HEK293 (cell line): ENCODE data around the gene LITAFD.

Experiments
- CTCF ChIA-PET: fragments of 350-600 bp; formaldehyde crosslinking; extraction: SDS; loops from one replicate; lab custom pipeline; 2021; ENCODE audit warnings: antibody characterized with exemption; lab: Yijun Ruan, JAX
- POLR2A ChIA-PET: fragments of 300-600 bp; formaldehyde crosslinking; extraction: SDS; loops from one replicate; lab custom pipeline; 2020; ENCODE audit warnings: antibody characterized with exemption, inconsistent platforms; lab: Yijun Ruan, JAX
- H3K27ac ChIP-seq: fragments of 200-500 bp; sonication (Bioruptor generic); 2 replicates; pipeline ENCODE4 v1.5.1; 2014; ENCODE audit warnings: low read depth, low read length, control low read depth, inconsistent platforms; ENCODE audit errors: extremely low read depth
- H3K36me3 ChIP-seq, 2 experiments: fragments of 200-500 bp in 1 of 2; sonication (Bioruptor generic) in 1 of 2; 1 replicate in 1 of 2; 2 replicates in 1 of 2; pipeline ENCODE4 v1.5.1; 2014 to 2017; ENCODE audit warnings: inconsistent platforms in 2 of 2, low read length in 2 of 2; ENCODE audit not compliant: control insufficient read depth in 2 of 2, insufficient read depth in 1 of 2
- H3K4me1 ChIP-seq: fragments of 200-500 bp; sonication (Bioruptor generic); 2 replicates; pipeline ENCODE4 v1.5.1; 2014; ENCODE audit warnings: mild to moderate bottlenecking, low read length, inconsistent platforms; ENCODE audit not compliant: control insufficient read depth, insufficient read depth
- H3K4me3 ChIP-seq: 2 replicates; pipeline ENCODE4 v1.5.1; 2011; ENCODE audit warnings: low read depth, mild to moderate bottlenecking, control low read depth, low read length, moderate library complexity
- H3K9me3 ChIP-seq: fragments of 200-500 bp; sonication (Bioruptor generic); 2 replicates; pipeline ENCODE4 v1.5.1; 2014; ENCODE audit warnings: low read depth, low read length, inconsistent platforms; ENCODE audit not compliant: control insufficient read depth, insufficient read depth
- MZF1 ChIP-seq: fragments of 450-650 bp; formaldehyde crosslinking; IDR thresholded peaks from 2 replicates; pipeline ENCODE4 v1.5.1; 2017; ENCODE audit warnings: missing biosample characterization, missing genetic modification characterization, borderline replicate concordance
- OSR2 ChIP-seq: fragments of 450-650 bp; formaldehyde crosslinking; IDR thresholded peaks from 2 replicates; pipeline ENCODE4 v1.5.1; 2016; ENCODE audit warnings: missing biosample characterization, missing genetic modification characterization
- SALL2 ChIP-seq: fragments of 450-650 bp; formaldehyde crosslinking; IDR thresholded peaks from 2 replicates; pipeline ENCODE4 v1.5.0; 2017; ENCODE audit warnings: missing biosample characterization, mild to moderate bottlenecking, missing genetic modification characterization, borderline replicate concordance
- ZNF10 ChIP-seq: fragments of 450-650 bp; formaldehyde crosslinking; IDR thresholded peaks from 2 replicates; pipeline ENCODE4 v1.5.1; 2017; ENCODE audit warnings: missing biosample characterization, missing genetic modification characterization
- ZNF114 ChIP-seq: fragments of 450-650 bp; formaldehyde crosslinking; IDR thresholded peaks from 2 replicates; pipeline ENCODE4 v1.5.0; 2017; ENCODE audit warnings: missing biosample characterization, missing genetic modification characterization
- ZNF121 ChIP-seq: fragments of 450-650 bp; formaldehyde crosslinking; IDR thresholded peaks from 2 replicates; pipeline ENCODE4 v1.5.1; 2016; ENCODE audit warnings: missing biosample characterization, missing genetic modification characterization
- ZNF132 ChIP-seq: fragments of 450-650 bp; formaldehyde crosslinking; IDR thresholded peaks from 2 replicates; pipeline ENCODE4 v1.5.1; 2017; ENCODE audit warnings: missing biosample characterization, missing genetic modification characterization, borderline replicate concordance
- ZNF146 ChIP-seq: fragments of 450-650 bp; formaldehyde crosslinking; IDR thresholded peaks from 2 replicates; pipeline ENCODE4 v1.5.1; 2016; ENCODE audit warnings: missing biosample characterization, missing genetic modification characterization
- ZNF16 ChIP-seq: fragments of 450-650 bp; formaldehyde crosslinking; IDR thresholded peaks from 2 replicates; pipeline ENCODE4 v1.5.1; 2016; ENCODE audit warnings: low read depth, missing biosample characterization, missing genetic modification characterization
- ZNF23 ChIP-seq: fragments of 450-650 bp; formaldehyde crosslinking; IDR thresholded peaks from 2 replicates; pipeline ENCODE4 v1.5.1; 2016; ENCODE audit warnings: missing biosample characterization, missing genetic modification characterization, borderline replicate concordance
- ZNF24 ChIP-seq: fragments of 450-650 bp; formaldehyde crosslinking; IDR thresholded peaks from 2 replicates; pipeline ENCODE4 v1.5.1; 2016; ENCODE audit warnings: missing biosample characterization, missing genetic modification characterization
- ZNF266 ChIP-seq: fragments of 450-650 bp; formaldehyde crosslinking; IDR thresholded peaks from 2 replicates; pipeline ENCODE4 v1.5.1; 2016; ENCODE audit warnings: missing biosample characterization, missing genetic modification characterization, low read depth
- ZNF391 ChIP-seq: fragments of 450-650 bp; formaldehyde crosslinking; IDR thresholded peaks from 2 replicates; pipeline ENCODE4 v1.5.1; 2016; ENCODE audit warnings: low read depth, missing biosample characterization, missing genetic modification characterization, borderline replicate concordance
- ZNF549 ChIP-seq: fragments of 450-650 bp; IDR thresholded peaks from 2 replicates; pipeline ENCODE4 v1.5.1; 2018; ENCODE audit warnings: missing biosample characterization, missing genetic modification characterization, mild to moderate bottlenecking, inconsistent platforms, moderate library complexity
- ZNF596 ChIP-seq: fragments of 450-650 bp; IDR thresholded peaks from 2 replicates; pipeline ENCODE4 v1.5.0; 2018; ENCODE audit warnings: missing biosample characterization, mild to moderate bottlenecking, missing genetic modification characterization, moderate library complexity
- ZNF624 ChIP-seq: fragments of 450-650 bp; formaldehyde crosslinking; IDR thresholded peaks from 2 replicates; pipeline ENCODE4 v1.5.1; 2017; ENCODE audit warnings: missing biosample characterization, missing genetic modification characterization
- ZNF791 ChIP-seq: fragments of 450-650 bp; formaldehyde crosslinking; IDR thresholded peaks from 2 replicates; pipeline ENCODE4 v1.5.1; 2016; ENCODE audit warnings: missing biosample characterization, missing genetic modification characterization
- ZXDB ChIP-seq: fragments of 450-650 bp; formaldehyde crosslinking; IDR thresholded peaks from 2 replicates; pipeline ENCODE4 v1.5.1; 2016; ENCODE audit warnings: missing biosample characterization, missing genetic modification characterization
- TF ChIP-seq, protein P1 (sequence below): fragments of 450-650 bp; formaldehyde crosslinking; IDR thresholded peaks from 2 replicates; pipeline ENCODE4 v1.5.1; 2016; ENCODE audit warnings: missing biosample characterization, missing genetic modification characterization, borderline replicate concordance
- TF ChIP-seq, protein P2 (sequence below): fragments of 450-650 bp; formaldehyde crosslinking; IDR thresholded peaks from 2 replicates; pipeline ENCODE4 v1.5.1; 2017; ENCODE audit warnings: missing biosample characterization, mild to moderate bottlenecking, missing genetic modification characterization, moderate library complexity
- TF ChIP-seq, protein P3 (sequence below): fragments of 450-650 bp; formaldehyde crosslinking; IDR thresholded peaks from 2 replicates; pipeline ENCODE4 v1.5.1; 2016; ENCODE audit warnings: missing biosample characterization, missing genetic modification characterization, borderline replicate concordance
- TF ChIP-seq, protein P4 (sequence below): fragments of 450-650 bp; formaldehyde crosslinking; IDR thresholded peaks from 2 replicates; pipeline ENCODE4 v1.5.1; 2016; ENCODE audit warnings: missing biosample characterization, missing genetic modification characterization
- TF ChIP-seq, protein P5 (sequence below): fragments of 450-650 bp; formaldehyde crosslinking; IDR thresholded peaks from 2 replicates; pipeline ENCODE4 v1.5.1; 2016; ENCODE audit warnings: missing biosample characterization, missing genetic modification characterization

LITAFD gene

DNA sequence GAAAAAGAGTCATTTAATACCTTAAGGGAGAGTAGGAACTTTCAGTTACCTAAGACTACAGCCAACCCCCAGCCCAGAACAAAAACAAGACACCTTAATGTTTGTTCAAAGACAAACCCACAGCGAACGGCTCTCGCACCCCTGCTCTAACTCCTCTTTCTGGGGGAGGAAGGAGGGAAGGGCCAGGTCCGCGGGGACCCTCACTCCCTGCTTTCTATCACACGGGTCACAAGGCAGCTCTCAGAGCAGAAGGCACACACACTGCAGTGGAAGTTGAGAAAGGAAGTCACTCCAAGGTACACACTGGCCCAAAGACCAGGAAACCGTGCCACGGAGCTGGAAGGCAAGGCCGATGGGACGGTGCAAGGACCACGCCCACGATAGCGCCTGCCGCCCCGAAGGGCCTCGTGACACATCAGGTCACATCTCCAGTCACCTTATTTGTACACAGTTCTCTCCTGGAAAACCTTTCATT, 10.0 kb downstream of the LITAFD start:
- TF ChIP-seq ZNF24 (tag by site-specific recombination) (no peak), ZNF114 (tag by site-specific recombination) (no peak), OSR2 (tag by site-specific recombination) (no peak), ZXDB (tag by site-specific recombination) (no peak), ZNF391 (tag by site-specific recombination) (no peak), ZNF596 (no peak), MZF1 (tag by site-specific recombination) (no peak)
- TF ChIP-seq, protein P1, sequence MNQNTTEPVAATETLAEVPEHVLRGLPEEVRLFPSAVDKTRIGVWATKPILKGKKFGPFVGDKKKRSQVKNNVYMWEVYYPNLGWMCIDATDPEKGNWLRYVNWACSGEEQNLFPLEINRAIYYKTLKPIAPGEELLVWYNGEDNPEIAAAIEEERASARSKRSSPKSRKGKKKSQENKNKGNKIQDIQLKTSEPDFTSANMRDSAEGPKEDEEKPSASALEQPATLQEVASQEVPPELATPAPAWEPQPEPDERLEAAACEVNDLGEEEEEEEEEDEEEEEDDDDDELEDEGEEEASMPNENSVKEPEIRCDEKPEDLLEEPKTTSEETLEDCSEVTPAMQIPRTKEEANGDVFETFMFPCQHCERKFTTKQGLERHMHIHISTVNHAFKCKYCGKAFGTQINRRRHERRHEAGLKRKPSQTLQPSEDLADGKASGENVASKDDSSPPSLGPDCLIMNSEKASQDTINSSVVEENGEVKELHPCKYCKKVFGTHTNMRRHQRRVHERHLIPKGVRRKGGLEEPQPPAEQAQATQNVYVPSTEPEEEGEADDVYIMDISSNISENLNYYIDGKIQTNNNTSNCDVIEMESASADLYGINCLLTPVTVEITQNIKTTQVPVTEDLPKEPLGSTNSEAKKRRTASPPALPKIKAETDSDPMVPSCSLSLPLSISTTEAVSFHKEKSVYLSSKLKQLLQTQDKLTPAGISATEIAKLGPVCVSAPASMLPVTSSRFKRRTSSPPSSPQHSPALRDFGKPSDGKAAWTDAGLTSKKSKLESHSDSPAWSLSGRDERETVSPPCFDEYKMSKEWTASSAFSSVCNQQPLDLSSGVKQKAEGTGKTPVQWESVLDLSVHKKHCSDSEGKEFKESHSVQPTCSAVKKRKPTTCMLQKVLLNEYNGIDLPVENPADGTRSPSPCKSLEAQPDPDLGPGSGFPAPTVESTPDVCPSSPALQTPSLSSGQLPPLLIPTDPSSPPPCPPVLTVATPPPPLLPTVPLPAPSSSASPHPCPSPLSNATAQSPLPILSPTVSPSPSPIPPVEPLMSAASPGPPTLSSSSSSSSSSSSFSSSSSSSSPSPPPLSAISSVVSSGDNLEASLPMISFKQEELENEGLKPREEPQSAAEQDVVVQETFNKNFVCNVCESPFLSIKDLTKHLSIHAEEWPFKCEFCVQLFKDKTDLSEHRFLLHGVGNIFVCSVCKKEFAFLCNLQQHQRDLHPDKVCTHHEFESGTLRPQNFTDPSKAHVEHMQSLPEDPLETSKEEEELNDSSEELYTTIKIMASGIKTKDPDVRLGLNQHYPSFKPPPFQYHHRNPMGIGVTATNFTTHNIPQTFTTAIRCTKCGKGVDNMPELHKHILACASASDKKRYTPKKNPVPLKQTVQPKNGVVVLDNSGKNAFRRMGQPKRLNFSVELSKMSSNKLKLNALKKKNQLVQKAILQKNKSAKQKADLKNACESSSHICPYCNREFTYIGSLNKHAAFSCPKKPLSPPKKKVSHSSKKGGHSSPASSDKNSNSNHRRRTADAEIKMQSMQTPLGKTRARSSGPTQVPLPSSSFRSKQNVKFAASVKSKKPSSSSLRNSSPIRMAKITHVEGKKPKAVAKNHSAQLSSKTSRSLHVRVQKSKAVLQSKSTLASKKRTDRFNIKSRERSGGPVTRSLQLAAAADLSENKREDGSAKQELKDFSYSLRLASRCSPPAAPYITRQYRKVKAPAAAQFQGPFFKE (tag by site-specific recombination): no peak
- H3K9me3 ChIP-seq: no peaks in the 10 kb centered on the region
- H3K4me1 ChIP-seq: no peaks in the 10 kb centered on the region
- no peak overlapping the region for H3K27ac ChIP-seq
- H3K36me3 ChIP-seq: peaks cover 18 to 95% of the 10 kb centered on the region in 2 experiments
- POLR2A ChIA-PET: interaction anchor here (0.5 kb wide), 1 partner anchor 1898 kb away, joined by 4 read pairs; no protein-coding TSS in a partner anchor
- CTCF ChIA-PET: interaction anchor here (0.9 to 1.2 kb wide), 2 partner anchors 12 to 44 kb away, joined by 3 to 4 read pairs; no protein-coding TSS in a partner anchor
- no peak overlapping the region for H3K4me3 ChIP-seq

DNA sequence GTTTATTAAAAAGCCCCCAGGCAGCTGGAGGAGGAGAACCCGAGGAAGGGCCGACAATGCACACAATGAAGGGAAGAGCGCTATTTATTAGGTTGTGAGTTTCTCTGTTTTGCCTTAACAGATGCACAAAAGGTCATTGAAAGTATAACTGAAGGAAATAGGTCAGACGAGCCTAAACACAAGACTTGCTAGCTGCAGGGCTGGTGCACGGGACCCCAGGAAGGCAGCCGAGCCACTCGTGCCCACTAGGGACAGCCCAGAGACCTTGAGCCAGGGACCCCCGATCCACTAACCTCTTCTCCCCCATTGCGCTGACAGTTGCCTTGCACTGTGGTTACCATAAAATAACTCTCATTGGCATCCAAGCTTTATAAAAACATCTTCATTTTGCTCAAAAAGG, 11.3 kb downstream of the LITAFD start:
- no peak overlapping the region for H3K4me3 ChIP-seq
- H3K27ac ChIP-seq: no peak overlapping the region
- no peaks in the 10 kb centered on the region for H3K4me1 ChIP-seq
- ChIA-PET POLR2A (no interaction called here), CTCF (interaction anchor here (1.2 to 1.4 kb wide), 2 partner anchors 13 to 43 kb away, joined by 3 to 4 read pairs; no protein-coding TSS in a partner anchor)
- H3K9me3 ChIP-seq: no peaks in the 10 kb centered on the region
- H3K36me3 ChIP-seq: peaks cover 28 to 94% of the 10 kb centered on the region in 2 experiments
- TF ChIP-seq ZNF132 (tag by site-specific recombination): no peak
- no peak for TF ChIP-seq ZNF146 (tag by site-specific recombination)
- no peak for TF ChIP-seq ZNF549 (tag by site-specific recombination)
- no peak for TF ChIP-seq ZNF16 (tag by site-specific recombination)
- no peak for TF ChIP-seq ZNF266
- TF ChIP-seq ZNF624: no peak
- TF ChIP-seq ZNF23: no peak
- TF ChIP-seq, protein P2, sequence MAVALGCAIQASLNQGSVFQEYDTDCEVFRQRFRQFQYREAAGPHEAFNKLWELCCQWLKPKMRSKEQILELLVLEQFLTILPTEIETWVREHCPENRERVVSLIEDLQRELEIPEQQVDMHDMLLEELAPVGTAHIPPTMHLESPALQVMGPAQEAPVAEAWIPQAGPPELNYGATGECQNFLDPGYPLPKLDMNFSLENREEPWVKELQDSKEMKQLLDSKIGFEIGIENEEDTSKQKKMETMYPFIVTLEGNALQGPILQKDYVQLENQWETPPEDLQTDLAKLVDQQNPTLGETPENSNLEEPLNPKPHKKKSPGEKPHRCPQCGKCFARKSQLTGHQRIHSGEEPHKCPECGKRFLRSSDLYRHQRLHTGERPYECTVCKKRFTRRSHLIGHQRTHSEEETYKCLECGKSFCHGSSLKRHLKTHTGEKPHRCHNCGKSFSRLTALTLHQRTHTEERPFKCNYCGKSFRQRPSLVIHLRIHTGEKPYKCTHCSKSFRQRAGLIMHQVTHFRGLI (tag by site-specific recombination): no peak
- TF ChIP-seq ZNF10 (tag by site-specific recombination): no peak
- TF ChIP-seq, protein P3, sequence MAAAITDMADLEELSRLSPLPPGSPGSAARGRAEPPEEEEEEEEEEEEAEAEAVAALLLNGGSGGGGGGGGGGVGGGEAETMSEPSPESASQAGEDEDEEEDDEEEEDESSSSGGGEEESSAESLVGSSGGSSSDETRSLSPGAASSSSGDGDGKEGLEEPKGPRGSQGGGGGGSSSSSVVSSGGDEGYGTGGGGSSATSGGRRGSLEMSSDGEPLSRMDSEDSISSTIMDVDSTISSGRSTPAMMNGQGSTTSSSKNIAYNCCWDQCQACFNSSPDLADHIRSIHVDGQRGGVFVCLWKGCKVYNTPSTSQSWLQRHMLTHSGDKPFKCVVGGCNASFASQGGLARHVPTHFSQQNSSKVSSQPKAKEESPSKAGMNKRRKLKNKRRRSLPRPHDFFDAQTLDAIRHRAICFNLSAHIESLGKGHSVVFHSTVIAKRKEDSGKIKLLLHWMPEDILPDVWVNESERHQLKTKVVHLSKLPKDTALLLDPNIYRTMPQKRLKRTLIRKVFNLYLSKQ (tag by site-specific recombination): no peak
- TF ChIP-seq, protein P4, sequence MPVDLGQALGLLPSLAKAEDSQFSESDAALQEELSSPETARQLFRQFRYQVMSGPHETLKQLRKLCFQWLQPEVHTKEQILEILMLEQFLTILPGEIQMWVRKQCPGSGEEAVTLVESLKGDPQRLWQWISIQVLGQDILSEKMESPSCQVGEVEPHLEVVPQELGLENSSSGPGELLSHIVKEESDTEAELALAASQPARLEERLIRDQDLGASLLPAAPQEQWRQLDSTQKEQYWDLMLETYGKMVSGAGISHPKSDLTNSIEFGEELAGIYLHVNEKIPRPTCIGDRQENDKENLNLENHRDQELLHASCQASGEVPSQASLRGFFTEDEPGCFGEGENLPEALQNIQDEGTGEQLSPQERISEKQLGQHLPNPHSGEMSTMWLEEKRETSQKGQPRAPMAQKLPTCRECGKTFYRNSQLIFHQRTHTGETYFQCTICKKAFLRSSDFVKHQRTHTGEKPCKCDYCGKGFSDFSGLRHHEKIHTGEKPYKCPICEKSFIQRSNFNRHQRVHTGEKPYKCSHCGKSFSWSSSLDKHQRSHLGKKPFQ (tag by site-specific recombination): no peak
- TF ChIP-seq SALL2 (tag by site-specific recombination): no peak
- TF ChIP-seq ZNF121 (tag by site-specific recombination): no peak
- TF ChIP-seq, protein P5, sequence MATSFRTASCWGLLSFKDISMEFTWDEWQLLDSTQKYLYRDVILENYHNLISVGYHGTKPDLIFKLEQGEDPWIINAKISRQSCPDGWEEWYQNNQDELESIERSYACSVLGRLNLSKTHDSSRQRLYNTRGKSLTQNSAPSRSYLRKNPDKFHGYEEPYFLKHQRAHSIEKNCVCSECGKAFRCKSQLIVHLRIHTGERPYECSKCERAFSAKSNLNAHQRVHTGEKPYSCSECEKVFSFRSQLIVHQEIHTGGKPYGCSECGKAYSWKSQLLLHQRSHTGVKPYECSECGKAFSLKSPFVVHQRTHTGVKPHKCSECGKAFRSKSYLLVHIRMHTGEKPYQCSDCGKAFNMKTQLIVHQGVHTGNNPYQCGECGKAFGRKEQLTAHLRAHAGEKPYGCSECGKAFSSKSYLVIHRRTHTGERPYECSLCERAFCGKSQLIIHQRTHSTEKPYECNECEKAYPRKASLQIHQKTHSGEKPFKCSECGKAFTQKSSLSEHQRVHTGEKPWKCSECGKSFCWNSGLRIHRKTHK (tag by site-specific recombination): no peak
- no peak for TF ChIP-seq ZNF791 (tag by site-specific recombination)
